NOMO-1 treated with dmso at 0.1 percent for 144 hours (cell line): ENCODE data around the gene PFKFB2.
A peak's percentile ranks its signal among the peaks of the same experiment; 100 is the strongest.

Source experiments
- DNase-seq: peaks from one replicate; lab custom pipeline; 2025; ENCODE audit not compliant: unreplicated experiment; lab: John Stamatoyannopoulos, UW

PFKFB2 gene

GRCh38 chr1:207088161-207088560, 35.1 kb downstream of the PFKFB2 start:
- no peak for DNase-seq

- DNase-seq: no peak
Observed at GRCh38 chr1:207088701-207089626, 35.9 kb downstream of the PFKFB2 start, which contains the start of gene C4BPB. Gene C4BPB (plus strand): TSS chr1:207088860. CDS start chr1:207089532, 672 bp downstream.

GRCh38 chr1:207089627-207090355, 36.7 kb downstream of the PFKFB2 start:
- no peak for DNase-seq

GRCh38 chr1:207091200-207091908, 38.3 kb downstream of the PFKFB2 start:
- no peak for DNase-seq

GRCh38 chr1:207093944-207094343, 40.9 kb downstream of the PFKFB2 start:
- DNase-seq: no peak

GRCh38 chr1:207097871-207098324, 44.8 kb downstream of the PFKFB2 start:
- DNase-seq: no peak

- no peak for DNase-seq
Observed at GRCh38 chr1:207101720-207102119, 48.6 kb downstream of the PFKFB2 start.

- DNase-seq: no peak
Observed at GRCh38 chr1:207102146-207102545, 49.1 kb downstream of the PFKFB2 start.

GRCh38 chr1:207102659-207103058, 49.6 kb downstream of the PFKFB2 start:
- DNase-seq: no peak

GRCh38 chr1:207103892-207104373, 50.9 kb downstream of the PFKFB2 start, which contains the start of gene C4BPA:
Gene C4BPA (plus strand): TSS chr1:207104233. CDS start chr1:207113026, 8,793 bp downstream.
- peak; percentile 84 for DNase-seq

GRCh38 chr1:207109004-207109403, 55.9 kb downstream of the PFKFB2 start:
- DNase-seq: no peak

- no peak for DNase-seq
Observed at GRCh38 chr1:207112616-207113296, 59.7 kb downstream of the PFKFB2 start.

GRCh38 chr1:207115269-207115668, 62.2 kb downstream of the PFKFB2 start:
- DNase-seq: no peak

- DNase-seq: no peak
Observed at GRCh38 chr1:207124389-207124788, 71.3 kb downstream of the PFKFB2 start.

GRCh38 chr1:207128336-207128921, 75.4 kb downstream of the PFKFB2 start:
- no peak for DNase-seq

- DNase-seq: no peak
Observed at GRCh38 chr1:207129053-207129452, 76.0 kb downstream of the PFKFB2 start.
